GM18873 (cell line): ENCODE results near the gene EXOC3L1.

ENCODE experiments used
- ATAC-seq: cut with Tn5 transposase; IDR thresholded peaks from one replicate; pipeline ENCODE4 v1.9.1; 2021; ENCODE audit warnings: mild to moderate bottlenecking, moderate library complexity, moderate number of reproducible peaks; ENCODE audit not compliant: unreplicated experiment, low FRiP score

Gene EXOC3L1

DNA sequence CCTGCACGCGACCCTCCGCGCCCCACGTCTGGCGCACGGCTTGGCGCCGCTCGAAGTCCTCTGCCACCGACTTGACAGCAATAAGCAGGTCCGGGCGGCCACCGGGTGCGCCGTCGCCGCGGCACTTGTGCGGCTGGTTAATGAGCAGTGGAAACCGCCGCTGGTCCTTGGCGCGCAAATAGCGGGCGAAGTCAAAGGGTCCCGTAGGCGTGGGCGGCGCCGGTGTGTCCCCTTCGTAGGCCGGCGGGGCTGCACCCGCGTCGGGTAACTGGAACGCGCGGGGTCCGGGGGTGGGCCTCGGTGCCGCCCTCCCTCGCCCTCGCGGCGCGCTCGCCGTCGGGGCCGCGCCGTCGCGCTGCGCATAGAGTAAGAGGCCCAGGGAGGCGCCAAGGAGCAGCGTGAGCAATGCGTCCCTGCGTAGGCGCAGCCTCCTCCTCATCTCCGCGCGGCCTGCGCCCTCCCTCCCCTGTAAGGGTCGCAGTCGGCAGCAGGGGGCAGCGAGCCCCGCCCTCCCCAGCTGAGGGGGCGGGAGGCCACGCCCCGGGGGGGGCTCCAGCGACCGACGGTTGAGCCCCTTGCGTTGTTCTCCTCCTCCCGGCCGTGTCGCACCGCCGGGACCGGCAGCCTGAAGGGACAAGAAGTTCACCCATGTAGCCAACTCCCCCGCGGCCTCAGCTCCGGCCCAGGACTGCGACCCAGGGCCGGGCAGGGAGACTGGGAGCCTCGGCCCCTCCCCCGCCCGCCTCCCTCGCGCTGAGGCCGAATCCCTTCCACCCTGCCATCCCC lies 39.7 kb downstream of the EXOC3L1 start:
- no peak for ATAC-seq

DNA sequence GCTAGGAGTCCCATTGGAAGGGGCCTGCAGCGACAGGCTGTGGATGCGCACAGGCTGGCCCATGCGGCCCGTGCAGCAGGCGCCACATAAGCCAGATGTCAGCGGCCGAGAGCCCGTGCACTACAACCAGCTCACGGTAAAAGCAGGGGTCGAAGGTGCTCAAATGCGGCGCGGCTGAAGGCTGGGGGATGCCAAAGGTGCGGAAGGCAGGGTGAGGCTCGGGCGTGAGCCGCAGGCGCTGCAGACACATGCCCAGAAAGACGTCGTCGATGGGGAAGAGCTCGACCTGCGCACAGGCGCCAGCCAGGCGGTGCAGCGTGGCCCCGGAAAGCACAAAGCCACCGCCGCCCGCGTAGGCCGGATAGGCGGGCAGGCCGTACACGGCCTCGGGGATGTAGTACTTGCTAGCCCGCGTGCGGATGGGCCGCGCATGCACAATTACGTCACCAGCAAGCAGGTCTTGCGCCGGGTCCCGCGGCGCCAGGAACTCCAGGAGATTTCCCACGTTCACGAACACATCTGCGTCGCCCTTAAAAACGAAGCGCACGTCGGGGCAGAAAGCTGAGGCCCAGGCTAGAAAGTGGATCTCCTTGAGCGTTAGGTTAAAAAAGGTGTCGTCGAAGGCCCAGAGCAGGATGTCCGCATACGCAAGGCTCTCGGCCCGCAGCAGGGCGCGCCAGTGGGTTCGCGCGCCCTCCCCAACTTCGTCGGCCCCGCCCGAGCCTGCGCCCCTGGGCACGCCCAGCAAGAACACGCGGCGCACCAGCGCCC lies 40.5 kb downstream of the EXOC3L1 start:
- no peak for ATAC-seq

DNA sequence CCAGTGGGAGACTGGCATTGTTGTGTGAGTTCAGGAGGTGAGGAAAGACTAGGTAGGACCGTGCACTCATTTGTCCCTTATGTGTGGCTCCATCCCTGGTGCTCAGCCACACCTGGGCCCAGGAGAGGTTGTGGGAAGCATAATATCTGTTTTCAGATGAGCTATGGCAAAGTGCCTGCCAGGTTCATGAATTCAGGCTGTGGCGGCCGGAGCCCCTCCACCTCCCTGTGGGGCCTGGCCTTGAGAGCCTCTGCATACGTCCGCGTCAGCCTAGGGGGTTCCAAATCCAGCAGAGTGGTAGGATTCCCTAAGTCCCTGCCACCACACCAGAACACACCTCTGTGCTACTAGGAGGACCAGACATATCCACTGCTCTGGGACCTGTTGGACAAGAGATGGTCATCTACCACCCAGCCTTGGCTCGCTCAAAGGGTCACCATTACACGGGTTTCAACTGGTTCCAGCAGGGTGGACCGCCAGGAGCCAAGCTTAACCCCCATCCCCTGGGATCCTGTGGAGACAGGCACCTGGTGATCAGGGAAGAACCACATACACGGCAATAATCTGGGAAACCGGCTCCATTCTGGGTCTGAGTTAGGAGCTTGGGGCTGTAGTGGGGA lies 41.2 kb downstream of the EXOC3L1 start:
- no peak for ATAC-seq

DNA sequence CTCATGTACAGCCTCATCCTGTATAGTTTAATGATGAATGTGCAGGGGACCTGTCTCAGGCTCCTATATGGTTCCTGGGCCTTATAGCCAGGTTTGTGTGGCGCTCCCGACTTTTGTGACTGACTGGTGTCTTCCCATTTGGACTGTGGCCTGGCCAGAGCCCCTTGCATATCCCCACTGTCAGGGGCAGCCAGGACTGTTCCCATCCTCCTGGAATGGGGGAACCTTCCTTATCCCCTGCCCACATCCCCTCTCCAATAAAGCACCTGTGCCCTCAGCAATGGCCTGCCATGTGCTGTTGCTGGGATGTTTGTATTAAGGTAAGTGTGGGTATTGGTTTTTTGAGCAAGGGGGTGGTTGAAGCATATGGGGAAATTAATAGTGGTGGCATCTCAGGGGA lies 41.7 kb downstream of the EXOC3L1 start:
- ATAC-seq: no peak

DNA sequence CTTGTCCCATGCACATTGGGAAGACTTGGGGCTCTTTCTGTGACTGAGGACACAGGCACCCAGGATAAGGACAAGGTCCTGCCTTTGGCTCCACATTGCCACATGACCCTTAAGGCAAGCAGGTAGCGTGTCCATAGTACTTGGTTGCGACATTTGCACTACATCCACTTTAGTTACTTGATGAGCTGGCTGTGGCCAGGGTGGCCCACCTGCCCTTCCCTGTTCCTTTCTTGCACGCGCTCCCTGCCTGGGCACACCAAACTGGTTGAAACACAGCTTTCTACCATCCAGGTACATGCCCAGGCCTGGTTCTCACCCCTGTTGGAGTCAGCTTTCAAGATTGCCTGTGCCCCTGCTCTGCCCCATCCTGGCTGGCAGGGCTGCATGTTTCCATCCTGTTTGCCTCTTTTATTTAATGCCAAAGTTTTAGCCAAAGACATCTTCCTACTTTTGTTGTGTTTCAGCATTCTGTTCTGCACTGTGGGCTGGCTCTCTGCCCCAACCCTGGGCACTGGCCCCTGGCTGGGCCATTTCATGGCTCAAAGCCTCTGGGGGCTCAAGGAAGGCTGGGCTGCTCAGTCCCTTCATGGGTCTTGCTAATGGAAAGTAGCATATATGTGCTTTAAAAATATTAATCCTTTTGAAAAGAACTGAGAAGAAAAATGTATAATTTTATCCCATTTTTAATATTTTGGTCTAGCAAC lies 42.3 kb downstream of the EXOC3L1 start:
- ATAC-seq: no peak

DNA sequence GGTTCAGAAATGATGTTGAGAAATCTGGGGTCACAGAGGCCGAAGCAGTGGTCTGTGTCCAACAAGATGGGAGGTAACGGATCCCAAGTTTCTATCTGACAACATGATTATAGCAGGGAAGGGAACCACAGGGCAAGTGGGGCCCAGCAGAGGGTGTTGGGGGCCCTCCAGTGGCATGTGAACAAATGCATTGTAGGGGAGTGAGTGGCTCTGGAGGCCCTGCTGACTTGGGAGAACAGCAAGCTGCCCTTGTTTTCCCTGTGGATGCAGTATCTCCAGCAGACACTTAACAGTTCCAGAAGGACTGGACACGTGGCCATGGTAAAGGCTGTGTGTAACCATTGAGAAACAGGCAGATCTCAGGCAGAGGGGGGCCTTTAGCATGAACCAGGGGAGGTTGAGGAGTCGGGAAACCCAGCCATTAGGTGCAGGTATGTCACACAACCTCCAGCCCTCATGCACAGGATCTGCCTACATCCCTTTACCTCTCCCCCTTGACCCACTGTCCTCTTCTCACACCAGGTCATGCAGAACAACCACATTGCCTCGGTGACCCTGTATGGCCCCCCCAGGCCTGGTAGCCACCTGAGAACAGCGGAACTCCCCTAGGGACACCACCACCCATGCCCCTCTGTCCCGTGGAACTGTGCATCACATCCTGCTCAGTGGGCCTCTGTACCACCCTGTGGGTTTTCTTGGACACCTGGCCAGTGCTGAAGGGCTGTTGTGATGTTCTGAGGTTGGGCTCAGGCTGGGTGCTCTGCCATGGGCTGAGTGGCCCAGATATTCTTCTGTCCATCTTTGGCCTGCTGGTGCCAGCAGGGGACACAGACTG lies 43.2 kb downstream of the EXOC3L1 start:
- no peak for ATAC-seq

DNA sequence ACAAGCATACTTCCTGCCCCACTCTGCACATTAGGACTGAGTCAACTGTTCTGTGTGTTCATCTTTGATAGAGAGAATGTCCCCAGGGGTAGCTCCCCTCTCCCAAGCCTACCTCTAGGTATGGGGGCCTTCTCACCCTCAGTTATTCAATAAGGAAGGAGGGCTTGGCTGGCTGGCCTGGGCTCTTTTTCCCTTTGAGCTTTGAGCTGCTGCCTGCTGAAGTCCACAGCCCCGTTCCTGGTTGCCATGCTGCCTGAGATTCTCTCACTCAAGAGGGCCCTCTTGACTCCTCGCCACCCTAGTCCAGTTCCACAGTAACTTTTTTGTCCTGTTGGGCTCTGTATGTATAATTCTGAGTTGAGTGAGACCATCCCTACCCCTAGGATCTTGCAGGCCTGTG lies 44.2 kb downstream of the EXOC3L1 start:
- ATAC-seq: no peak

DNA sequence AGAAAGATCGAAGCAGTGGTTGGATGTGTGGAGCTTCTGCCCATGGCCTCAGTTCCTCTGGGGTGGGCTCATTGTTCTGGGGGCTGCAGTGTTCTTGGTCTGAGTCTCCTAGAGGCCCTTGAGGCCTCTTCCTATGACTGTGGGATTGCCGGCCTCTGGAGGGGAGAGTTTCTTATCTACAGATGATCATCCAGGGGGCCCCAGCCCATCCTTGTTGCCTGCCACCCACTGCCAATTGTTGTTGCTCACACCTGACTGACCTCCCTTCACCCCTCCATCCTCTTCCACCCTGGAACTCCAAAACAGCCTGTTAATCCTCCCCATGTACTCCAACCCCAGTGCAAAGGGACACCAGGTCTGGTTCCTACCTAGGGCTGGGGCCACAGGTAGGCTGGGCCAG lies 45.0 kb downstream of the EXOC3L1 start:
- ATAC-seq: no peak

DNA sequence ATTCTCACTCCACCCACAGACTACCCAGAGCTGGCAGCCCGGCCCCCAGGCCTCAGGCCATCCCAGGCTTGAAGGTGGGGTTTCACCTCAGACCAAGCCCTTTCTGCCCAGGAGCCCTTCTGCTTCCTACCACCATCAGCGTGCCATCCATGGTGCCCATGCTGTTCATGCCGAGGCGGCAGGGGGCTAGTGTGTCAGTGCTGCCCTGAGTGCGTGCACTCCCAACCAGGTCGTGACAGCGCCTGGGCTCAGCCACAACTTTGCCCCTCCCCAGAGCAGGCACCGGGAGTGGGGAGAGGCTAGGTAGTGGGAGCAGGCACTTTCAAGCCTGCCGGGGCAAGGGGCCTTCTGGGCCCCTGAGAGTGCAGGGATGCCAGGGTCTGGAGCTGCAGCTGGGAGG lies 47.6 kb downstream of the EXOC3L1 start:
- no peak for ATAC-seq

DNA sequence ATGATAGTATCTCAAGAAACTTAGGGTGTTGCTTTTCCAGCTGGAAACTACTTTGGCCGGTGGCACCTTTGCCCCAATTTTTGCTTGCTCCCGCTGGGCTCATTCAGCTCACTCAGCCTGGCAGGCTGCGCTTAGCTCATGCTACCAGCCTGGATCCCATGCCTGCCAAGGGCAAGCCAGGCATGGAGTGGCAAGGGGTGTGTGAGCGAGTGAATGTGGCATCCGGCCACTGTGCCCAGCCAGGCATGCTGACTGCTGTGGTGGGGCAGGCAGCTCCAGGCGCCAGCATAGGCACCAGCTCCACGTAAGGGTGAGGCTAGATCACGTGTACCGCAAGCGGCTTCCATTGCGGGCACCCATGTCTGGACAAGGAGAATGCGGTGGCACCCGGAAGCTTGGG lies 48.5 kb downstream of the EXOC3L1 start:
- ATAC-seq: no peak

DNA sequence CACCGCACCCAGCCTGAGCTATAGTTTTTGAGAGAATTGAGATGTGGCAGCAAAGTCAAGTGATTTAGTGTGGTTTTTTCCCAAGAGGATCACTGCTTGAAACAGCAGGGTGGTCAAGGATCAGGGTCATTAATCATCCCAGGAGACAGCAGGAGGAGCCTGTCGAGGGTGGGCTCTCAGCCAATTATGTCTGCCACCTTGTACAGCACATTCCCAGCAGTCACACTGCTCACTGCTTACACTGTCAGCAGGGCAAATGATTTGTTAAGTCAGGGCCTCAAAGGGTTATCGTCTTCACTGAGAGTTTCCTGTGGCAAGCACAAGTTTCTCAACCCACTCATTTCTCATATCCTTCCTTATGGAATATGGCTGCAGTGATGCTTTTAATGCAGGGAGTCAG lies 52.3 kb downstream of the EXOC3L1 start:
- no peak for ATAC-seq
